CD4-positive, alpha-beta T cell treated with Interleukin-1 beta for 1 hour (primary cell): Measurements from ENCODE around the gene AMOTL2.

Experiments used
- DNase-seq, 2 donors: peaks; one replicate each; pipeline ENCODE4 v3.0.0-alpha.2; 2020 to 2022

The AMOTL2 gene

DNA sequence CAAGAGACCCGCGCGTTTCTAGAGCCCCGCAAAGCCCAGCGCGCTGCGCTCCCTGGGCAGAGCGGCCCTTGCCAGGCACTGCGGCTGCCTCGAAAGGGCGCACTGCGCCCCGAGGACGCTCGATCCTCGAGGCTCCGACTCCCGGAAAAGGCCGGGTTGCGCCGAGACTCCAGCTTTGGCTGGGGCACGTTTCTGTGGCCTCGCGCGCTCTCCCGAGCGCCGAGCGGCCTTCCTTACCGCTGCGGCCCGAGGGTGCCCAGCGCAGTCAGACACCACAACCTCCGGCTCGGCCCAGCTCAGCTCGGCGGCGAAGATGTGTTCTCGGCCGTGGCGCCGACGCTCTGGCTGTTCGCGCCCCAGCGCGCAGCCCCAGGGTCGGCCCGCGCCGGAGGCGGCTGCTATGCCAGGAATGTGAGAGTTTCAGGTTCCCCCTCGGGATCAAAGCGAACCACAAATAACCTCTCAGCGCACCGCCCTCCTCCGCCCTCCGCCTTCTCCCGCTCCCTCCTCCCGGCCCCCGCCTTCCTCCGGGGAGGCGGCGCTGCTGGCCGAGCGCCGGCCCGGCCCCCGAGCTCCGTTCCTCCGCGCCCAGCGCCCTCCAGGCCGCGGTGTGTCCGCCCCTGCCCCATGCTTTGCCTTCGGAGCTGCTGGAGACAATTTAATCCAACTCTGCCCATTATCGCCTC, at the start of gene AMOTL2:
TSS of gene AMOTL2 (minus strand) at position 343 of the 686 bp plus-strand sequence. CDS start 3,014 bp downstream, outside the sequence.
- no peak for DNase-seq

DNA sequence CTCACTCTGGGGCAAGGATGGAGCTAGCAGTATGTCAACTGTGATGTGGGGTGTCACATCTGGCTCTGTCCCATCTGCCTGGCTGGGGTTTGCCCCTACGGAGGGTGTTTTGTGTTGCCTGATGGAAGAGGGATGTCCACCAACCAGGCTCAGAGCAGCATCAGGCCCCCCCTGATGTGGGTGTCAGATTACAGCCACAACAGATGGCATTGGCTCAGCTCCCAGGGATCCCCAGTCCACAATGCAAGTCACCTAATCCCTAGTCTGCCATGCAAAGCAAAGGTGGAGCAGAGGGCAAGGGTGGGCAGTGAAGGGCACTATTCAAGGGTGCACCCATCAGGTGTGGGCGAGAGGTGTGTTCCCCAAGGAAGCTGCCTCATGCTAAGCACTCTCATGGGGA, 48.9 kb upstream of the AMOTL2 start:
- no peak for DNase-seq

DNA sequence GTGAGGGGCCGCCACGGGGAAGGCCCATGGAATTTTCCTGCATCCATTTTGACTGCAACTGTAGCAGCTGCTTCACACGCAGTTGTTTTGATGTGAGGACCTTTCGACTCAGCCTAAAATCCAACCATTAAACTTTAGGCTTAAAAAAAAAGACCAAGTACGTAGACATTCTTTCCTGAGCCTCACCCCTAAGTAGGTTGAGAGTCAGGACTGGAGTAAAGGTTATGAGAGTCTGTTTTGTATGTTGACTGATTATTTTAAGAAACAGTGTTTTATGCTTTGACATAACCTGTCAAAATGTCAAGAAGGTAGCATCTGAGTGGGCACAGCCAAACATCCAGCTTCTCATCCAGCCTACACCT, 45.7 kb upstream of the AMOTL2 start:
- DNase-seq: no peak

DNA sequence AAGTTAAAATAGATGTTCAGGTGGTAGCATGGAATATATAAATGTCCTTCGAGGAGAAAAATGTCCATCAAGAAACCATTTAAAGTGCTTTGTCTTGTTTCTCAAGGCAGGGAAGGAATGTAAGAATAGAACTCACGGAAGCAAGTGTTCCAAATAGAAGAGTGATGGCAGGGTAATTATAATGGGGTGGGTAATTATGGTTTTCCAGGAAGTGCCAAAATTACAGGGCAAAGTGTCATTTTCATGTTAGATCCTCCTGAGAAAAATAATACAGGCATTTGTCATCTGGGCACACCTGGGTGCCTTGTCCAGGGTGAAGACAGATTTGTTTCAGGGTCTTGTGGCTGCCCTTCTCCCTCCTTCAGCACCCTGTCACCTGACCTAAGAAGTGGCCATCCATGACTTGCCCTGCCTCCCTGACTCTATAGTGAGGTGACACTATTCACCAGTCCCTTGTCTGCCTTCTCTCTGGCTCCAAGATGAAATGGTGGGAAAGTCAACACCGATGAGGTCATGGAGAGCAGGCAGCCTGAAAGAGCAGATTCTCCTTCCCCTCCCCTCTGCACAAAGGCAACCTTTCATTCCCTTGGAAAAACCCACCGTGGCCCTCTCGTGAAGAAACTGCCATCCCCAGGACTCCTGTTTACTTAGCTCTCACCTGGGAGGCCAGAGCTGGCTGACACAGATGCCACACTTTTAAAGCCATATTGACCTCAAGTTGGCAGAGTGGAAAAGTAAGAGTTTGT, 45.1 kb upstream of the AMOTL2 start:
- DNase-seq: no peak

DNA sequence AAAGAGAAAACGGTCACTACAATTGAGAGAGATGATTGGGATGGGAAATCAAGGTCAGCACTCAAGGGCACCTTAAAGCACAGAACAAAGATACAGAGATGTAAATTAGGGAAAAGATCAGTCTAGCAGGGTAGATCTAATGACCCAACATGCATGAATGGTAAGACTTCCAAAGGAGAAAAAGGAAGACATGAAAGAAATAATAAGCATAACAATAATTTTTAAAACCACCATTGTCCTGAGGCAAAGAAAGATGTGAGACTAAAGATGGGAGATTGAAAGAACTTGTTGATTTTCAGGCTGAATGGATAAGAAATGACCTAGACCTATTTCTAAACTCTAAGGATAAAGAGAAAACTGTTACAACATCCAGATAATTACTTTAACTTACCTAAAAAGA, 34.8 kb upstream of the AMOTL2 start:
- DNase-seq: no peak

DNA sequence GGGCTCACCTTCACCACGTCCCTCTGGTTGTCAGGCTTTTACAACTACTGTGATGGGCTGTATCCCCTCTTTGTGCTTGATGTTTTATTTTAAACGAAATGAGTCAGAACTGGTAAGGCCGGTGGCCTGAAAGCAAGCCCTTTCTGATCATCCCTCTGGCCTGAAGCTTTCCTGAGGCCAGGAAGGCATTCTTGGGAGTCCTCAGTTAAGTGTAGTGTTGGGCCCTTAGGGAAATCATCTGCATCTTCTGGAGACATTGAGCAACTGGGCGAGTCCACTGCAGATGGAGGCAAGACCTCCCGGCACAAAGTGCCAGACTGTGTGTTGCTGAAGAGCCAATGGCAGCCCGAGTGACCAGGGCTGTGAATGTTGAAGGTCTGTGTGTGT, 33.0 kb upstream of the AMOTL2 start:
- DNase-seq: no peak

DNA sequence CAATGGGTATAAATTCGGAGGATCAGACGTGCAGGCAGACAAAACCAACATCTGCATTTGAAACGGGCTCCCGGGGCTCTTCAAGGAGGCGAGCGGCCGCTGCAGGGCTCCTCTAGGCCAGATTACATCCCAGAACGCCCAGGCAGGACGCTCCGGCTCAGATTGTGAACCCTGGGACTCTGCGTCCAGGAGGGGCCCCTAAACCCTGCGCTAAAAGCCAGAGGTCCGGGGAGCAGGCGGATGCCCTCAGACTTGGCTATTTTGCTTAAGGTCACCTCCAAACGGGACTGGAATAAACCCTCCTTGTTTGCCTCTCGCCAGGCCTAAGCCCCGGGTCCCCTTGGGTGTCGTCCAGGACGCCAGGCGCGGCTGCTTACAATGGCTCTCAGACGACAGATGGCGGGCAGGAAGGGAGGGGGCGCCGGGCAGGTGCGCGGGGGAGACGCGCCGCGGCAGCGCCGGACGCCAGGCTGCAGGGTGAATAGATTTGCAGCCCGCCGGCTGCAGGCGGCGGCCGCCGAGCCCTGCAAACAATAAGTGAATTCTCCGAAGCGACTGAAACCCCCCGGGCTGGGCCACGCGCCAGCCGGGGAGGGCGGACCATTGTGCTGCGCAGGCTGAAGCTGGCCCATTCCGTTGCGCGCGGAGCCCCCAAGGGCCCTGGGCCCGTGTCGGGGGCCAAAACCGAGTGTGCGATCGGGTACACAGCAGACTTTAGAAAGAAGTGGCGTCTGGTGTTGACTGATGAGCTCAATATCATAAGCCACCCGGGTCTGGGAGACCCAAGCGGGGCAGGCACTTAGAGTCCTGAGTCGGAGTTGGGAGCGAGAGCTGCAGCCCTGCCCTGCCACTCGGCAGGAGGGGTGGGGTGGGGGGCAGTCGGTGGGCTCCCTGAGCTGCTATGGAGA, 32.3 kb upstream of the AMOTL2 start:
- no peak for DNase-seq

DNA sequence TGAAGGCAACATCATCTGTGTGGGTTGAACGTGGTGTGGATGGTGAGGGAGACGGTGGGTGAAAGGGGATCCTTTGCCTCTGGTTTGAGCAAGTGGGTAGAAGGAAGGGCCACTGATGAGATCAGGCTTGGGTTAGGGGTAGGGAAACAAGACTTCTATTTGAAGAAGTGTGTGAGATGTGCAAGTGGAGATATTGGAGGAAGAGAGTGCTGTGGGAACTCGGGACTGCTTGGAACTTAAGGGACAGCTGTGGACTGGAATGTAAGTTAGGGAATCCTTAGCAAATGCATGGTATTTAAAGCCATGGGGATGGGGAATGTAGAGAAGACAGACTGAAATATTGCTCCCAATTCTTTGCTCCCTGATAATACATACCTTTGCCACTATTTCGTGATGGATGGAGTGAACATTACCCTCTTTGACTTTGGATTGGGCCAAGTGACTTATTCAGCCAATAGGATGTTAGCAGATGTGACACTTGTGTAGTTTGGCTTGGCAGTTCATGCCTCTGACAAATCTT, 30.2 kb upstream of the AMOTL2 start:
- DNase-seq: no peak

DNA sequence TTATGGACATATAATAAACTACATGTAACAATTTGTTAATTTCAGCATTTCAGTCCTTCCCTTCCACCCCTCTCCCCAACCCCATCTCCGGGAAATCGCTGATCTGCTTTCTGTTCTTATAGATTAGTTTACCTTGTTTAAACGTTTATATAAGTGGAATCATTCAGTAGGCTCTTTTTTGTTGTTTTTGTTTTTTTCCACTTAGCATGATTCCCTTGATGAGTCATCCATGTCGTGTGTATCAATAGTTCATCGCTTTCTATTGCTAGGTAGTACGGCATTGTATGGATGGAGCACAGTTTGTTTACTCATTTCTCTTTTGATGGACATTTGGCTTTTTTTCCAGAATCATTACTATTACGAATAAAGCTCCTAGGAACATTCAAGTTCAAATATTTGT, 23.5 kb upstream of the AMOTL2 start:
- no peak for DNase-seq

DNA sequence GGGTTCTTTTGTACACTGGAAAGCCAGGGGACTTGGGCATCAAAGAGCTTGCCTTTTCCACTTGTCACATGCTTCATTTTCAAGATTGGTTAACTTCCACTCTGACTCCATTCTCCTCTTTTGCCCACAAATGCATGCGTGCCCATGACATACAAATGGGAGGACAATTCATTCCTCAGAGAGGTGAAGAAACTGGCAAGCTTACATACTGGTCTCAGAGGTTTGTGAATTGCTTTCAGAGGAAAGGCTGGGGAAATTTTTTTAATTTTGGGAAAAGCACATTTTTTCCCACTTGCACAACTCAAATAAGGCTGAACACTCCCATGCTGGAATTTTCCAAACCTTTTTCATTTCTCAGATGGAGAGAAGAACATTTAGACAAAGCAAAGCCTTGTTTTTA, 20.9 kb upstream of the AMOTL2 start:
- no peak for DNase-seq

DNA sequence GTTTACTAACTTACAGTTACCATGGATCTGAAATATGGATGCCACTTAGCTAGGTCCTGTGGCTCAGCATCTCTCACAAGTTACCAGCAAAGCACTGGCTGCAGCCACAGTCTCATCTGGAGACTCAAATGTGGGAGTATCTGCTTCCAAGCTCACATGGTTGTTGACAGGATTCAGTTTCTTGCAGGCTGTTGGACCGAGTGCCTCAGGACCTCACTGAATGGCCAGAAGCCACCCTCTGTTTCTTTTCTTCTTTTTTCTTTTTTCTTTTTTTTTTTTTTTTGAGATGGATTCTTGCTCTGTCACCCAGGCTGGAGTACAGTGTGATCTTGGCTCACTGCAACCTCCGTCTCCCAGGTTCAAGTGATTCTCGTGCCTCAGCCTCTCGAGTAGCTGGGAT, 20.1 kb upstream of the AMOTL2 start:
- DNase-seq: no peak

DNA sequence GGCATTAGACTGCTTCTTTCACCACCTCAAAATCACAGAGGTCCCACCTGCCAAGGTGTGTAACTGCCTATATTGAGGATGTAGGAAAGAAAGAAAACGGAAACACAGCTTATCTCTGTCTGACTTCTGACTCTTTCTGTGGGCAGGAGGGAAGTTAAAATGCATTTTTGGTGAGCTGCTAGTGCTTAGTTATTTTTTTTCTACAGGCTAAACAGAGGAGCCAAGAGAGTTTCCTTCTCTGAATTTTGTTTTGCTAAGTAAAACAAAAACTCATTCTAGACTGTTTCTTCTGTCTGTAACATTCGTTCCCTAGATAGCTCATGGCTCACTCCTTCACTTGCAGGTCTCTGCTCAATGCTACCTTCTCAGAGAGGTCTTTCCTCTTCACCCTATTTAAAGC, 18.8 kb upstream of the AMOTL2 start:
- no peak for DNase-seq

DNA sequence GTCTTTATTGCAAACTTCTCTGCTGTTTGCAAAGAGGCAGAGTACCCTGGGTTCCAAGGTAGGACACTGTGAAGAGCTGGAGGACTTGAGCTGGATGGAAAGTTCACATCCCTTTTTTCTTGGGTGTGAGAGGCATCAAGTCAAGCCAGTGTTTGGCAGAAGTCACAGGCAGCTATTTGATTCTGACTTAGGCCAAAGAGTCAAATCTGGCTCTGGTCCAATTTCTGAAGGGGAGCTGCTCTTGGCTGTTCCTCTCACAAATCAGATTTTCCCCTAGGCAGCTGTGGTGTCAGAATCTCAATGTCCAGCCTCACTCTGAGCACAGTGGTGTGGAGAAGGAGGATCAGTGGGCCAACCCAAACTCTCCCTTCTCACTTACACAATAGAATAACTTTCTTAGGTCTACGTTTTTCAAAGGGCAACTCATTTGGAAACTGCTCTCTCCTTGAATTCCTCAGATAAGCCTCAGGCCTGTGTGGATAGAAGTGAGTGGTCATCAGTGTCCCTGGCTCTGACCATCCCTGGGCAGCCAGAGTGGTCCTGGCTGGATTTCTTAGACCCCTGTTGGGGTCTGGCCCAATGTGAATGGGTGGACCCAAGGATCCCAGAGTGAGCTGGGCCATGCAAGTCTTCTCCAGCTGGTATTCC, 18.2 kb upstream of the AMOTL2 start:
- no peak for DNase-seq

DNA sequence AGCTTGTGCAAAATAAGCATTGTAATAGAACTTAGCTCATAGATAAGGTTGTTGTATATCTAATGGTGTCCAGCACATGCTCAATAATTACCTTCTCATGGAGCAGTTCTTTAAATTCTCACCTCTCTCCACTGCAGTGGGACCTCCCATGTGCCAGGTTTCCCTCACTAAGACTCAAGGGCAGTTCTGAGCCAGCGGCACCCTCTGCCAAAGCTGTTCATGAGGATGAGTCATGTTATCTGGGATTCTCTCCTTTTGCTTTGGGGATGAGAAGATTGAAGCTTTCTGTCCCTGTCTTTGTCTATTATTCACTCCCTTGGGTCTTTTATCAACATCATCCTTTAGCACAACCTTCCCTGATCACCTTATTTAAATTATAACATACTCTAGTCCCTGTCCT, 15.6 kb upstream of the AMOTL2 start:
- DNase-seq: no peak

DNA sequence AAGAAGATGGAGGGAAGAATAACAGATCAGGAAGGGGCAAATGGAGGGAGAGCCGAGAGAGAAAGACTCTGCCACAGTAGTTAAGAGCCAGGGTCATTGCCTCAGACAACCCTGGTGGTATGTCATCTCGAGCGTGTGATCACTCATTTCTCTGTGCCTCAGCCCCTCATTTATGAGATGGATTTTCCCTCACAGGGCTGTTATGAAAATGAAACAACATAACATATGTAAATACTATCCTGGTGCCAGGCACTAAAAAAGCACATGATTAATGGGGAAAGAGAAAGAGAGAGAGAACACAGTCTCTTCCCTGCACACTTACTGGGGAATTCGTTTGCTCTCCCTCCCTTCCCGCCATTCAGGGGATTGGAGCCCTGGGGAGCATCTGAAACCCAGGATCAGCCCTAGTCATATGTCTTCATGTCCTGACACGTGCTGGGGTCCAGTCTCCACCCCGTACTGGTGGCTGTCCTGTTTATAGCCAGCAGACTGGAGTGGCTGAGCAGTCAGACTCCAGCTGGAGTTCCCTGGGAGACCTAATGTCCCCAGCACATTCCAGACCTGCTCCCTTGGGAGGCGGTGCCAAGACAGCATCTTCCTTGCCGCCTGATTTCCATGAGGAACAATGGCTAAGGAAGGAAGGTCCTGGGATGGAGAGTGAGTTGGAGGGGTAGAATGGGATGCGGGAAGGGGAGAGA, 14.7 kb upstream of the AMOTL2 start:
- no peak for DNase-seq

DNA sequence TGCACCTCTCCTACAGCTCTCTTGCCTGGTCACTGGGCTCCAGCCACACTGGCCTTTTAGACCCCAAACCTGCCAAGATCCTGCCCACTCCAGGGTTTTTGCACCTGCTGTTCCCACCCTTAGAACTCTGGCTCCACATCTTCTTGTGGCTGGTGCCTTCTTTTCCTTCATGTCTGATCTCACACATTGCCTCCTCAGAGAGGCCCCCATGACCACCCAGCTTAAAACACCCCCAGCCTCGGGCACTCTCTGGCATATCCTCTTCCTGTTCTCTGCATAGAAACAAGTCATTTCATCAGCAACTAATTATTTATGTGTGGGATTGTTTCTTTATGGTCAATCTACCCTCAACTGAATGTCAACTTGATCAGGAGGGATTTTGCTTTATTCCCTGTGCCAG, 14.0 kb upstream of the AMOTL2 start:
- DNase-seq: no peak

DNA sequence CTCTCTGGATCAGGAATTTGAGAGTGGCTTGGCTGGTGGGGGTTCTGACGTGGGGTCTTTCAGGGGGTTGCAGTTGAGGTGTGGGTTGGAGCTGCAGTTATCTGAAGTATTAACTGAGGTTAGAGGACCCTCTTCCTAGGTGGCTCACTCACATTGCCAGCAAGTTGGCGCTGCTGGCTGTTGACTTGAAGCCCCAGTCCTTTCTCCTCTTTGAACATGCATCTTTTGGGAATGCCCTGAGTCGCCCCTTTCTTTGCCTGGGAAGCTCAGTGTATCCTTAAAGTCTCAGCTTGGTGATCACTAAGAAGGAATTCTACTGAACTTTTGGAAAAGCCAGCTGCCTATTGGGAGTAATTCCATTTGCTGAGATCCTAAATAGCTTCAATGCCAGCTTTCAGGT, 13.0 kb upstream of the AMOTL2 start:
- no peak for DNase-seq

DNA sequence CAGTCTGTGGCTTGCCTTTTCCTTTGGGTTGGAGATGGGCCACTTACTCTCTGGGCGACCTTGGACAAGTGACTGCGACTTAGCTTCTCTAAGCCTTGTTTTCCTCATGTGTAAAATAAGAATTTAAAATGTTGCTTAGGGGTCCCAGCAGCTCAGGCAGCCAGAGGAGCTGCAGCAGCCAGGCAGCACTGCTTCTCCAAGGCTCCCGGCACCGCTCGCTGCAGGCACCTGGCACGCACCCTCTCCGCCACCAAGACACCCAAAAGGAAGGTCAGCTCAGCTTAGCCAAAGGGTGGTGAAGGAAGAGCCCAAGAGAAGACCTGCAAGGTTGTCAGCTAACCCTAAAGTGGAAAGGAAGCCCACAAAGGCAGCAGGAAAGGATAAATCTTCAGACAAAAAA, 10.7 kb upstream of the AMOTL2 start:
- DNase-seq: no peak

DNA sequence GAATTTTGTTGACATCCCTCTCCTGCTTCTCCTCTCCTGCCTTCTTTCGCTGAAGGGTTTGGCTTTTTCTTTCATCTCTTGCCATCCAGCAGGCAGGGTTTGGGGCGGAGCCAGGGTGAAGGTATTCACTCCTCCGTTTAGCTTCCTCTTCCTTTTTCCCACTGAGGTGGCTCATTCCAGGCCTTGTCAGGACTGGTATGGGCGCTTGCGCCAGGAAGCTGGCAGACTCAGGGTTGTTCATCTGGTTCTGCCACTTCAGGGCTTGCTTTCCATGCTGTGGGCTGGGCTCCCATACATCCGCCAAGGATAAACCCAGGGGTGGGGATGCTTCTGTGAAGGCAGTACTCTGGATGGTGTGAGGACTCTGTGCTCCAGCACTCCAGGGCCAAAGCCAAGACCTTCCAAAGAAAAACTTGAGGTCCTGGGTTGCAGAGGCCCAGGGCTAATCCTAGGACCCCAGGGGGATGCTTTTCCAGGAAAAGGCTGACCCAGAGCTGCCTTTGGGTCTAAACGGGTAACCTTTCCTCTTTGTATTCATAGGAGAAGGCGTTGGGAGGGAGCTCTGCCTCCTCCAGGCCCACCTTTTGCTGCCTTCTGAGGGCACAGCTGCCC, 7.7 kb upstream of the AMOTL2 start:
- no peak for DNase-seq

DNA sequence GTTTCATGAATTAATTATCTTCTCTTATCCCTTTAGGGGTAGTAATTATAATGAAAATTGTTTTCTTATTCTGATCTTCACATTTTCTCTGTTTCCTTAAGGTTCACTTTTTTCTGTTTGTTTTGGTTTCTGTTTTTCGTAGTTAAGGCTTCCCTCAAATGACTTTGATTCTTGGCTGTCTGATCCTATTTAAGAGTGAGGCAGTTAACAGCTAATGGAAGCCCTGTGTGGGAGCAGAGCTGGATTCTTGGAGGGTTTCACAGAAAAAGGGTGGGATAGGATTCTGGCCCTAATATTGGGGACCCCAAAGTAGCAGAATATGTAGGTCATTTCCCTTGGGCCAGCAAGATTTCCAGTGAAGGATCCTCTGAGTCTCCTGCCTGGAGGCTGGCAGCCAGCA, 6.8 kb upstream of the AMOTL2 start:
- no peak for DNase-seq

DNA sequence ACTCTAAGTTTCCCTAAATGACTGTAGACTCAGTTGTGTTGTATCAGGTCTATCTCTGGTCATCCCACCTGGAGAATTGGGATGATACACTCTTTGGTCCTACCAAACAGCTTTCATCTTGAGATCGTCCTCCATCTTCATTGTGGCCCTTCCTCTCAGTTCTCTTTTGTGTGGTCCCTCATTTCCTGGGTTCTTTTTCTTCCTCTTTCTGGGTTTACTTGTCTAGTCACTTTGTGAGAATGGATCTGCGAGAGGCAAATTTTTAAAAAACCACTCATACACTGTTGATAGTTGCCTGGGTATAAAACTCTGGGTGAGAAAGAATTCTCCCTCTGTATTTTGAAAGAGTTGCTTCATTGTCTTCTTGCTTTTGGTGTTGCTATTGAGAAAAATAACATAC, 6.0 kb upstream of the AMOTL2 start:
- DNase-seq: no peak

DNA sequence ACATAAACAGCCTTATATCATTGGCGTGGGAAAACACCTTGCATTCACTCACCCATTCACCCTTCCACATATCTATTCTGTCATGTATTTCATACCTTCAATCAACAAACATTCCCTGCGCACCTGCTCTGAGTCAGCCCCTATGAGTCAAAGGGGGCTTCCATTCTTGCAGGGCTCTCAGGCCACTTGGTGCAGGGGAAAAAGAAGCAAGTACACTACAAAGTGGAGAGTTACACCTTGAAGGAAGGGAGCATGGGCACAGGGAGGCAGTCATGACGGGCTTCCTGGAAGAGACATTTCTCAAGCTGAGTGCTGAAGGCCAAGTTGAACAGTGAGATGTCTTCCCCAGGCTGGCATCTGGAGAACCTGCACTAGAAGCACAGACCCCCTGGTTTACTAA, 4.6 kb upstream of the AMOTL2 start:
- DNase-seq: no peak
